Peyer's patch (tissue), 4 donors: Measurements from ENCODE around the gene TMEM131. TPM values are rescaled to one million over a fixed set of nuclear protein-coding genes. Genes with fewer than 3 reads are reported as not detected.
"Not testable (repeated sequence)": the region's sequence is repeated elsewhere in the genome, so short reads cannot be mapped to it uniquely, and the experiment has no call there.

Experiments
- DNase-seq, 3 donors: peaks; one replicate each; pipeline ENCODE4 v3.0.0-alpha.2; 2017 to 2019
- H3K27ac ChIP-seq, 4 donors: fragments of 200-600 bp; sonication (generic); one replicate each; pipeline ENCODE4 v1.5.1; 2016 to 2019
- H3K27me3 ChIP-seq, 2 donors: fragments of 200-600 bp; sonication (generic); one replicate each; pipeline ENCODE4 v1.5.1; 2019
- H3K36me3 ChIP-seq, 3 donors: fragments of 200-600 bp; sonication (generic); one replicate each; pipeline ENCODE4 v1.5.1; 2016 to 2019
- H3K4me1 ChIP-seq, 4 donors: fragments of 200-600 bp; sonication (generic); one replicate each; pipeline ENCODE4 v1.5.1; 2016 to 2019
- H3K4me3 ChIP-seq, 4 donors: fragments of 200-600 bp; sonication (generic); 1 replicate in 3 of 4; 2 replicates in 1 of 4; pipeline ENCODE4 v1.5.1; 2016 to 2019; ENCODE audit warnings: mild to moderate bottlenecking in 1 of 4
- H3K9me3 ChIP-seq, 4 donors: fragments of 200-600 bp; sonication (generic); one replicate each; pipeline ENCODE4 v1.5.1; 2016 to 2019; ENCODE audit warnings: mild to moderate bottlenecking in 1 of 4
- POLR2A ChIP-seq, 2 donors: fragments of 450-650 bp; IDR thresholded peaks; one replicate each; pipeline ENCODE4 v1.5.1; 2017; ENCODE audit warnings: antibody characterized with exemption in 2 of 2, mild to moderate bottlenecking in 2 of 2, moderate library complexity in 2 of 2
- total RNA-seq, 4 donors: library from RNA; depleted of rRNA; stranded (reverse); fragments of >200 nt; gene quantifications; one replicate each; pipeline ENCODE4 v1.1.0, GENCODE V29; 2016
- TF ChIP-seq, protein P1 (sequence below), 6 experiments: fragments of 450-650 bp in 4 of 6; fragments of 200-600 bp in 2 of 6; sonication (generic) in 1 of 6; IDR thresholded peaks; one replicate each; pipeline ENCODE4 v1.5.1; 2017 to 2019; ENCODE audit warnings: antibody characterized with exemption in 6 of 6, mild to moderate bottlenecking in 3 of 6, moderate library complexity in 1 of 6

TMEM131 gene
- total RNA-seq, 4 donors from 2014 or later, result 64.6 to 86.3 (median 74.5) TPM

DNA sequence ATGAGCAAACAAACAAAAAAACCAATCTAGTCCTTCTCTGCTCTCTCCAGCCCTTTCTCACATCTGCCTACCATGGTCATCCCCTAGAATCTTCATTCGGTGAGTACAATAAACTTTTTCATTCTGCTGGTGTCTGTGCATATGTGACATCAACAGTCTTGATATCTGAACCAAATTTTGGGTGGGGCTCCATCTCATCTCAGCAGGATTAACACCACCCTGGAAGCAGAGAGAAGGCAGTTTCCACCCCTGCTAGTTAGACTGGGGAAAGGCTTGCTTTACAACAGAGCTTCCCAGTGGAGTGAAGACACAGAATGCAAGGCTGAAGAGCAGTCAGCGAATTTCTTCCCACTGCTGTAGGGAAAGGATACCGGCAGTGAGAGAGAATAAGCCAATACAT, 116.9 kb downstream of the TMEM131 start:
- Histone ChIP-seq H3K27ac (no peak overlapping the region), H3K4me1 (no peaks in the 10 kb centered on the region), H3K36me3 (no peaks in the 10 kb centered on the region), H3K4me3 (no peak overlapping the region), H3K27me3 (no peaks in the 10 kb centered on the region), H3K9me3 (no peaks in the 10 kb centered on the region)
- TF ChIP-seq POLR2A (IDR thresholded peaks at IDR 0.05), result no peak
- TF ChIP-seq, protein P1, sequence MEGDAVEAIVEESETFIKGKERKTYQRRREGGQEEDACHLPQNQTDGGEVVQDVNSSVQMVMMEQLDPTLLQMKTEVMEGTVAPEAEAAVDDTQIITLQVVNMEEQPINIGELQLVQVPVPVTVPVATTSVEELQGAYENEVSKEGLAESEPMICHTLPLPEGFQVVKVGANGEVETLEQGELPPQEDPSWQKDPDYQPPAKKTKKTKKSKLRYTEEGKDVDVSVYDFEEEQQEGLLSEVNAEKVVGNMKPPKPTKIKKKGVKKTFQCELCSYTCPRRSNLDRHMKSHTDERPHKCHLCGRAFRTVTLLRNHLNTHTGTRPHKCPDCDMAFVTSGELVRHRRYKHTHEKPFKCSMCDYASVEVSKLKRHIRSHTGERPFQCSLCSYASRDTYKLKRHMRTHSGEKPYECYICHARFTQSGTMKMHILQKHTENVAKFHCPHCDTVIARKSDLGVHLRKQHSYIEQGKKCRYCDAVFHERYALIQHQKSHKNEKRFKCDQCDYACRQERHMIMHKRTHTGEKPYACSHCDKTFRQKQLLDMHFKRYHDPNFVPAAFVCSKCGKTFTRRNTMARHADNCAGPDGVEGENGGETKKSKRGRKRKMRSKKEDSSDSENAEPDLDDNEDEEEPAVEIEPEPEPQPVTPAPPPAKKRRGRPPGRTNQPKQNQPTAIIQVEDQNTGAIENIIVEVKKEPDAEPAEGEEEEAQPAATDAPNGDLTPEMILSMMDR (IDR thresholded peaks at IDR 0.05), result no peak
- no peak for DNase-seq

DNA sequence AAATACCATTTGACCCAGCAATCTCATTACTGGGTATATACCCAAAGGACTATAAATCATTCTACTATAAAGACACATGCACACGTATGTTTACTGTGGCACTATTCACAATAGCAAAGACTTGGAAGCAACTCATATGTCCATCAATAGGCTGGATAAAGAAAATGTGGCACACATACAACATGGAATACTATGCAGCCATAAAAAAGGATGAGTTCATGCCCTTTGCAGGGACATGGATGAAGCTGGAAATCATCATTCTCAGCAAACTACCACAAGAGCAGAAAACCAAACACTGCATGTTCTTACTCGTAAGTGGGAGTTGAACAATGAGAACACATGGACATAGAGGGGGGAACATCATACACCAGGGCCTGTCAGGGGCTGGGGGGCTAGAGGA, 117.4 kb downstream of the TMEM131 start:
- not testable (repeated sequence) for H3K27ac ChIP-seq, H3K36me3 ChIP-seq, H3K4me3 ChIP-seq, H3K4me1 ChIP-seq, H3K9me3 ChIP-seq, H3K27me3 ChIP-seq, DNase-seq

DNA sequence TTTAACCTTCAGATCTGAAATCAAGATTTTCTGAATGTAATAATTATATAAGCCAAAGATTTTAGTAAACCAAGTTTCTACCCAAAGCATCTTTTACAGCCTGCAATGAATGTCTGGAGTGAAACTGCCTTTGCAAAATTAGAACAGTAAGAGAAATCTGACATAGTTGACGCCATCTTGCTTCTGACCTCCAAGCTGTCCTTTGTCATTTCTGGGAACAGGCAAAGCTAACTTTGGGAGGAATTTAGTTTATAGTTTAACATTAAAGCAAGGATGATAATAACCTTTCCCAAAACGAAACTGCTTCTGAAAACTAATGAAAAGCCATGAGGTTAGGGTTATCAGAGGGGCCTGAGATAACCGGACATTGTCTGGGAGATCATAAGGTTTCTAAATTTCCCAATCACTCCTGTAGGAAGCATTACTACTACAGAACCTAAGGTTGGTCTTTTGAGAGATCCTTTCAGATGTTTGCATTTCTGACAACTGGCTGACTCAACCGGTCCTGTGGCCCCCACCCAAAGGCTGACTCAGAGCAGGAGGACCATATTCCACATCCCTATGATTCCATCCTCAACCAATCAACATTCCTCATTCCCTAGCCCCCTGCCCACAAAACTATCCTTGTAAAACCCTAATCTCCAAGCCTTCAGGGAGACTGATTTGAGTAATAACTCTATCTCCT, 124.5 kb downstream of the TMEM131 start:
- Histone ChIP-seq H3K36me3 (no peaks in the 10 kb centered on the region), H3K4me1 (peaks cover 0 to 19% (median 8%) of the 10 kb centered on the region in 4 donors), H3K27ac (peak overlapping the region in 1 of 4 donors; percentile 21), H3K9me3 (no peaks in the 10 kb centered on the region), H3K27me3 (no peaks in the 10 kb centered on the region), H3K4me3 (no peak overlapping the region)
- no peak for TF ChIP-seq POLR2A (IDR thresholded peaks at IDR 0.05)
- TF ChIP-seq, protein P1 (IDR thresholded peaks at IDR 0.05), result no peak
- no peak for DNase-seq

DNA sequence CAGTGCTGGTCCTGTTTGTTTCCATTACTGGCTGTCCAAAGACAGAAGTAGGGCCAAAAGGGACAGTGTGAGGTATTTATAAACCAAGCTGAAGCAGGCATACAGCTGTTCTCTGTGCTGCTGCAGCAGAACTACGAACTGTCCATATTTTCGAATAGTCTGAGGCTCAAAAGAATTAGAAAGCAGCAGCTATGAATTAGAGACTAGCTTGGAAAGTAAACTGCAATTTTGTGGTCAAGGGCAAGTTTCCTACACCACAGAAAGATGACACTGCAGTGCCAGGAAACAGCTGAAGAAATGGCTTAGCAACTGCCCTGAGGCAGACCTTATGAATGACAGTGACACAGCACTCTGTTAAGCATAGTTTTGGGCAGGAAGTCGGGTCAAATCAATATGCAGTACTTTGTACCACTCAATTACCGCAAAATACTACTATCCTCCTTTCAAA, 125.3 kb downstream of the TMEM131 start:
- H3K36me3 ChIP-seq, result no peaks in the 10 kb centered on the region
- no peaks in the 10 kb centered on the region for H3K9me3 ChIP-seq
- no peak for TF ChIP-seq POLR2A (IDR thresholded peaks at IDR 0.05)
- TF ChIP-seq, protein P1 (IDR thresholded peaks at IDR 0.05), result no peak
- peak in 2 of 3 donors; percentile 43 to 61 for DNase-seq
- peaks cover 0 to 19% (median 8%) of the 10 kb centered on the region in 4 donors for H3K4me1 ChIP-seq
- H3K4me3 ChIP-seq, result no peak overlapping the region
- no peaks in the 10 kb centered on the region for H3K27me3 ChIP-seq
- H3K27ac ChIP-seq, result peak overlapping the region in 2 of 4 donors; percentile 2 to 21

DNA sequence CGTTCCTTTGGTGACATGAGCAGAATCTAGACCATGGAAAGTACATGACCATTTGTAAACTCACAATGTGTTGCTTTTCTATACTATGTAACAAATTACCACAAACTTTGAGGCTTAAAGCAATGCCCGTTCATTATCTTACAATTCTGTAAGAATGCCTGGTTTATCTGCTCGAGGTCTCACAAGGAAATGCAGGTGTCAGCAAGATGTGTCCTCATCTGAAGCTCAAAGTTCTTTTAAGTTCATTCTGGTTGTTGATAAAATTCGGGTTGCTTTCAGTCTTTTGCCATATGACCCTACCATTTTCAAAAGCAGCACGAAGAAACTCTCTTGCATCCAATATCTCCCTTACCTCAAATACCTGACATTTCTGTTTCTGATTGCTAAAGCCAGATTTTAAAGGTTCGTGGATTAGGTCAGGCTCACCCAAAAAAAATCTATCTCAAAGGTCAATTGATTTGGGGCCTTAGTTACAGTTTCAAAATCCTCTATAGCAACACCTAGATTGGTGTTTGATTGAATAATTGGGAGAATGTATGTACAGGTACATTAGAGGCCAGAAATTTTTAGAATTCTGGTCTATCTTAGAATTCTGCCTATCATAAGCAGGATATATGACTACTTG, 125.9 kb downstream of the TMEM131 start:
- Histone ChIP-seq H3K4me1 (peaks cover 0 to 19% (median 8%) of the 10 kb centered on the region in 4 donors), H3K9me3 (no peaks in the 10 kb centered on the region), H3K27ac (peak overlapping the region in 2 of 4 donors; percentile 41 to 71), H3K27me3 (no peaks in the 10 kb centered on the region), H3K4me3 (no peak overlapping the region), H3K36me3 (no peaks in the 10 kb centered on the region)
- TF ChIP-seq POLR2A (IDR thresholded peaks at IDR 0.05), result no peak
- TF ChIP-seq, protein P1 (IDR thresholded peaks at IDR 0.05), result no peak
- no peak for DNase-seq

DNA sequence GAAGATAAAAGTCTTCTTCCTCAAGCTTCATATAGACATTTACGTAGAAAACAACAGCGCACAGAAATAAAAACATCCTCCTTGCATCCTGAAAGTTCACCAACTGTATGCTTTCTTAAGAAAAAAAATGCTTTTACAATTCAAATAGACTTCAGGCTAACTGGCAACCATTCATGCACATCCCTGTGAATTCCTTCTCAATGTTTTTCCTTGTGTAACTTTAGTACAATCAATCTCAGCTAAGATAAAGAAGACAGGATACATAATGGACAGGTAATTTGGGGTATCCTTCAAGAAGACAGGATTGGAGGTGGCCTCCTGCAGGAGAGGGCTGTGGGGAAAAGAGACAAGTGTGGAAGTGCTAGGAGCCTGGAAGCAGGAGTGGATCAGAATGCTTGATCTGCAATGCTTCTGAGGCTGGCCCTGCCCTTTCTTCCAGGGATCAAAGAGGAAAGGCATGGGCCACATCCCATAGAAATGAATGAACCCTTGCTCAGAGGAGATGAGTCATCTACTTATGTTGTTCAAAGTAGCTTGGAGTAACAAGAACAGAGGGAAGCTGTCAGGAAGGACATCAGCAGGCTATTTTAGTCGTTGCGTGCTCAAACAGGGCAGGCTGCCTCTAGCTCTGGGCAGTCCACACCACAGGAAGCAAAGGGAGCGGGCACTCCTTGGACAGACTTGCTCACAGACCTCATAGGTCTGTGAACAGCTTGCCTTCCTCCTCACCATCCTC, 126.6 kb downstream of the TMEM131 start:
- no peaks in the 10 kb centered on the region for H3K36me3 ChIP-seq
- H3K9me3 ChIP-seq, result no peaks in the 10 kb centered on the region
- no peaks in the 10 kb centered on the region for H3K27me3 ChIP-seq
- H3K4me1 ChIP-seq, result peaks cover 0 to 19% (median 8%) of the 10 kb centered on the region in 4 donors
- H3K27ac ChIP-seq, result peak overlapping the region in 2 of 4 donors; percentile 41 to 71
- TF ChIP-seq, protein P1 (IDR thresholded peaks at IDR 0.05), result no peak
- TF ChIP-seq POLR2A (IDR thresholded peaks at IDR 0.05), result no peak
- H3K4me3 ChIP-seq, result no peak overlapping the region
- peak in 2 of 3 donors; percentile 55 to 69 for DNase-seq
